Urothelium cell line (cell line): ENCODE measurements around the gene CEBPZOS.

Experiments
- DNase-seq: peaks from one replicate; pipeline ENCODE4 v3.0.0; 2011; ENCODE audit warnings: low spot score, mixed read lengths
- FAIRE-seq: peaks from 2 replicates; lab custom pipeline; 2011; peaks lifted over from hg19 to GRCh38; lab: Jason Lieb, UNC

The CEBPZOS gene

GRCh38 chr2:37231241-37232130 lies 35.2 kb downstream of the CEBPZOS start, which contains the start of the genes CEBPZ and NDUFAF7:
CEBPZ (minus strand) TSS chr2:37231596; CDS start chr2:37231567, 29 bp downstream.
NDUFAF7 (plus strand) TSS chr2:37231658; CDS start chr2:37231706, 48 bp downstream.
- FAIRE-seq (peak; percentile 88), DNase-seq (peak; percentile 97)

- no peak for FAIRE-seq
- DNase-seq = peak; percentile 34
These were observed 36.0 kb downstream of the CEBPZOS start for GRCh38 chr2:37232131-37232933.

- DNase-seq (no peak), FAIRE-seq (no peak)
These were observed 47.1 kb downstream of the CEBPZOS start for GRCh38 chr2:37243435-37243834.

GRCh38 chr2:37244017-37244416 lies 47.7 kb downstream of the CEBPZOS start:
- DNase-seq (no peak), FAIRE-seq (no peak)

GRCh38 chr2:37244755-37245154 lies 48.5 kb downstream of the CEBPZOS start:
- DNase-seq (no peak), FAIRE-seq (no peak)

GRCh38 chr2:37246205-37246604 lies 49.9 kb downstream of the CEBPZOS start:
- DNase-seq = no peak
- FAIRE-seq = no peak

GRCh38 chr2:37250869-37251740 lies 54.8 kb downstream of the CEBPZOS start:
- FAIRE-seq = no peak

More at GRCh38 chr2:37250869-37251740, 54.8 kb downstream of the CEBPZOS start:
- no peak for DNase-seq
